Activated naive CD4-positive, alpha-beta T cell treated with anti-CD3 and anti-CD28 coated beads for 36 hours (primary cell): Measurements from ENCODE around the gene NOVA2. TPM values are rescaled to one million over a fixed set of nuclear protein-coding genes. Genes with fewer than 3 reads are reported as not detected.

Experiments used
- CTCF ChIA-PET: fragments of 350-600 bp; sonication (Branson Sonifier 250); formaldehyde crosslinking; loops from one replicate; lab custom pipeline; 2021; ENCODE audit warnings: antibody characterized with exemption; lab: Charles Lee
- DNase-seq: peaks from one replicate; pipeline ENCODE4 v3.0.0-alpha.2; 2020
- H3K27ac Mint-ChIP-seq: one replicate; pipeline ENCODE4 v1.8.0; 2021; ENCODE audit warnings: mild to moderate bottlenecking, mixed read lengths
- H3K27me3 Mint-ChIP-seq: one replicate; pipeline ENCODE4 v1.8.0; 2021; ENCODE audit warnings: low read depth, mixed read lengths
- H3K36me3 Mint-ChIP-seq: one replicate; pipeline ENCODE4 v1.8.0; 2021; ENCODE audit warnings: low read depth, mixed read lengths
- H3K4me1 Mint-ChIP-seq: one replicate; pipeline ENCODE4 v1.8.0; 2021; ENCODE audit warnings: low read depth, mixed read lengths
- H3K4me3 Mint-ChIP-seq: one replicate; pipeline ENCODE4 v1.8.0; 2021; ENCODE audit warnings: mild to moderate bottlenecking, moderate library complexity, mixed read lengths
- H3K9me3 Mint-ChIP-seq: one replicate; pipeline ENCODE4 v1.8.0; 2021; ENCODE audit warnings: mixed read lengths
- intact Hi-C: fragments of 100-400 bp; cut with micrococcal nuclease; formaldehyde crosslinking; loops from one replicate; pipeline ENCODE4 v1.15.1; 2023
- total RNA-seq, 2 experiments: library from RNA; stranded (reverse); gene quantifications; one replicate each; pipeline ENCODE4 v1.2.3, GENCODE V29; 2021

The NOVA2 gene
- total RNA-seq, 2 experiments from 2014 or later = not detected

DNA sequence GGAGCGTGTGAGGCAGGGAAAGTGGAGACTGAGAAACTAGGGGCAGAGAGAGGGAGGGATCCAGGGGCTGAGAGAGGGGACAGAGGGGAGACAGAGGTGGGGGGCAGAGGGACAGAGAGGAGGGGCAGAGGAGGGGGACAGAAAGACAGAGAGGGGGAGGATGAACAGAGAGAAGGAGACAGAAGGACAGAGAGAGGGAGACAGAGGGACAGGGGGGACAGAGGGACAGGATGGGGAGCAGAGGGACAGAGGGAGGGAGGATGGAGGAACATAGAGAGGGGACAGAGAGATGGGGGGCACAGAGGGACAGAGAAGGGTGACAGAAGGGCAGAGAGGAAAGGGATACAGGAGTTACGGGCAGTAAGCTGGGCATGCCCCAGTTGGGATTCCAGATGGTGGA, 44.4 kb downstream of the NOVA2 start:
- Mint-ChIP-seq H3K27me3 (peaks cover 6% of the 10 kb centered on the region), H3K36me3 (no peaks in the 10 kb centered on the region), H3K4me3 (peak overlapping the region; percentile 23), H3K27ac (no peak overlapping the region), H3K9me3 (no peaks in the 10 kb centered on the region), H3K4me1 (peaks cover 7% of the 10 kb centered on the region)
- no peak for DNase-seq
- intact Hi-C loops = loop anchor here (5.0 kb wide), 1 partner anchor 883 kb away; no protein-coding TSS in a partner anchor
- CTCF ChIA-PET = interaction anchor here (0.7 kb wide), 1 partner anchor 19 kb away, joined by 3 read pairs; no protein-coding TSS in a partner anchor

DNA sequence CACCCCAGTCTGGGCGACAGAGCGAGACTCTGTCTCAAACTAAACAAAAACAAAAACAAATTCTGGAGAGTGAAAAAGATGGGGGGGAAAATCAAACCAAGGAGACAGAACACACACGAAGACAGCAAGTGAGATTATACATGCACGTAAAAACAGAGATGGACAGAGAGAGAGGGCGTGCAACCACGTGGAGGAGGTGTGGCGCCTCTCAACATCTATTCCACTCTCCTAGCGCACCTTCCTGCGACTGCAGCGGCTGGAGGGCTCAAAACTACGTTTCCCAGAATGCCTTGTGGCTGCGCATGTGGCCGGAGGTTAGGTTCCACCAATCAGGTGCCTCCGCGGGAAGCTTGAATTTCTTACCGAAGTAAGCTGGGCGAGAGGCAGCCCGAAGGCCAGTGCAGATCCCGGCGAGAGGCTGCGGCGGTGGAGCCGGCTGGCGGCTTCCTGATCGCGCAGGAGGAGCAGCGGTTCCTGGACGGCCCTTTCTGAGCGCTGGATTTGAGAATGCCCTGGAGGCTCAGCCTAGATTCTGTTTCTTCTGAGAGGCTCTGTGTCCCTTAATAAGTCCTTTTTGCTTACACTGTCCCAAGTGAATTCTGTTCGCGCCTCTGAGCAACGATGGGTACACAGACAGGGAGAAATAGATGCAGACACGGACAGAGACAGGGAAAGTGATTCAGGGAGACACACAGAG, 46.0 kb downstream of the NOVA2 start:
- no peaks in the 10 kb centered on the region for H3K36me3 Mint-ChIP-seq

GRCh38 chr19:45924891-45925447, 48.7 kb downstream of the NOVA2 start:
- CTCF ChIA-PET = interaction anchor here (0.5 to 0.7 kb wide), 2 partner anchors 72 to 88 kb away, joined by 3 read pairs; no protein-coding TSS in a partner anchor
- intact Hi-C loops = loop anchor here (5.0 kb wide), 1 partner anchor 887 kb away; no protein-coding TSS in a partner anchor
- Mint-ChIP-seq H3K9me3 (no peaks in the 10 kb centered on the region), H3K4me3 (no peak overlapping the region), H3K27ac (peak overlapping the region; percentile 56), H3K4me1 (peaks cover 7% of the 10 kb centered on the region), H3K27me3 (peaks cover 2% of the 10 kb centered on the region), H3K36me3 (no peaks in the 10 kb centered on the region)
- no peak for DNase-seq

More for the DNA sequence above, 46.0 kb downstream of the NOVA2 start:
- peak; percentile 96 for DNase-seq
- intact Hi-C loops = loop anchor here (1.0 to 5.0 kb wide), 5 partner anchors 41 to 885 kb away; partner anchors contain the start of genes CCDC61, IRF2BP1 and SYMPK
- Mint-ChIP-seq H3K9me3 (no peaks in the 10 kb centered on the region), H3K27me3 (peaks cover 5% of the 10 kb centered on the region), H3K27ac (no peak overlapping the region), H3K4me3 (peak overlapping the region; percentile 74), H3K4me1 (peaks cover 7% of the 10 kb centered on the region)
- CTCF ChIA-PET = interaction anchor here (1.0 kb wide), 1 partner anchor 69 kb away, joined by 4 read pairs; no protein-coding TSS in a partner anchor

DNA sequence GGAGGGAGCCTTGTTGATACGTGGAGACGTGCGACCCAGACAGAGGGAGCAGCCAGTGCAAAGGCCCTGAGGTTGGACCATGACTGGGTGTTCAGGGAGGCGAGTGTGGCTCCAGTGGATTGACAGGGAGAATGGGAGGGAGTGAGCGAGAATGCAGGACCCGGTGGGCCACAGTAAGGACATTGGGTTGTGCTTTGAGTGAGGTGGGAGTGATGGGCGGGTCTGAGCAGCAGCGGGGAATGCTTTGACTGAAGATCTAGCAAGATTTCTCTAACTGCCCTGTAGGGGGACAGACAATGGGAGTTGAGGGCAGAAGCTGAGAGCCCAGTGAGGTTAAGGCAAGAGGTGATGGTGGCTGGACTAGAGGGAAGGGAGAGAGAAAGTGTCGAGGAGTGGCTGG, 51.4 kb downstream of the NOVA2 start:
- no peak overlapping the region for H3K27ac Mint-ChIP-seq
- CTCF ChIA-PET = no interaction called here
- H3K36me3 Mint-ChIP-seq = no peaks in the 10 kb centered on the region
- peaks cover 4% of the 10 kb centered on the region for H3K27me3 Mint-ChIP-seq
- H3K9me3 Mint-ChIP-seq = no peaks in the 10 kb centered on the region
- intact Hi-C loops = no loop called here
- no peak overlapping the region for H3K4me3 Mint-ChIP-seq
- H3K4me1 Mint-ChIP-seq = peaks cover 2% of the 10 kb centered on the region
- DNase-seq = no peak

DNA sequence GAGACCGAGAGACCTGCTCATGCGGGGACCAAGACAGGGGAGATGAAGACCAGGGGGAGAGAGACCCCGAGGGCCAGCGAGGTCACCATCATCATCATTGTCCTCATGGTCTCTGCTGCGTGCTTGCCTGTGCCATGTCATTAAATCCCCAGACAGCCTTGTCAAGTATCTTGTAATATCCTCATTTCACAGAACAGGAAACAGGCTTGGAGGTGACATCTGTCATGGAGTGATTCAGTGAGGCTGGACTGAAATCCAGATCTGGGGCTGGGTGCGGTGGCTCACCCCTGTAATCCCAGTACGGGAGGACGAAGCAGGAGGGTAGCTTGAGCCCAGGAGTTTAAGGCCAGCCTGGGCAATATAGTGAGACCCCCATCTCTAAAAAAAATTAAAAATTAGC, 53.2 kb downstream of the NOVA2 start:
- H3K27me3 Mint-ChIP-seq = peaks cover 9% of the 10 kb centered on the region
- H3K9me3 Mint-ChIP-seq = no peaks in the 10 kb centered on the region
- CTCF ChIA-PET = no interaction called here
- no peaks in the 10 kb centered on the region for H3K4me1 Mint-ChIP-seq
- H3K4me3 Mint-ChIP-seq = no peak overlapping the region
- no peak overlapping the region for H3K27ac Mint-ChIP-seq
- intact Hi-C loops = no loop called here
- no peaks in the 10 kb centered on the region for H3K36me3 Mint-ChIP-seq
- DNase-seq = no peak

DNA sequence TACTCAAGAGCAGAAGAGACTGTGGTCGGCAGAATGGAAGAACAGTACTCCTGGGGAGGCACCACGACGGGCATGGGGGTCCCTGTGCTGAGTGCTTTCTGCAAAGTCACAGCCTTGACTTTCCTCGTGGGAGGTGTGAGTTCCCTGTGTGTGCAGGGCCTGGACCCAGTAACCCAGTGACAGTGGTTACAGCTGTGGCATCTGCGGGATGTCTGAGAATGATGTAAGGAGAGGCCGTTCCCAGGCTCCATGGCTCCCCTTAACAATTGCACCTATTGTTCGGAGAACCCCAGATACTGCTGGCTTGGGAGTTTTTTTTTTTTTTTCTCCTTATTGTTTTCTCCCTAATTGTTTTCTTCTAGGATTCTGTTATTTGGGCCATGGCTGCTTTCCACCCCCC, 54.0 kb downstream of the NOVA2 start:
- H3K4me3 Mint-ChIP-seq = no peak overlapping the region
- no peak for DNase-seq
- no peak overlapping the region for H3K27ac Mint-ChIP-seq
- H3K9me3 Mint-ChIP-seq = no peaks in the 10 kb centered on the region
- peaks cover 9% of the 10 kb centered on the region for H3K27me3 Mint-ChIP-seq
- CTCF ChIA-PET = interaction anchor here (0.6 kb wide), 1 partner anchor 73 kb away, joined by 4 read pairs; no protein-coding TSS in a partner anchor
- H3K36me3 Mint-ChIP-seq = no peaks in the 10 kb centered on the region
- intact Hi-C loops = no loop called here
- no peaks in the 10 kb centered on the region for H3K4me1 Mint-ChIP-seq

- H3K27ac Mint-ChIP-seq = no peak overlapping the region
- H3K9me3 Mint-ChIP-seq = no peaks in the 10 kb centered on the region
- CTCF ChIA-PET = no interaction called here
- H3K36me3 Mint-ChIP-seq = no peaks in the 10 kb centered on the region
- DNase-seq = no peak
- H3K4me1 Mint-ChIP-seq = no peaks in the 10 kb centered on the region
- peaks cover 9% of the 10 kb centered on the region for H3K27me3 Mint-ChIP-seq
- intact Hi-C loops = no loop called here
- H3K4me3 Mint-ChIP-seq = no peak overlapping the region
Observed at GRCh38 chr19:45918721-45919120, 54.9 kb downstream of the NOVA2 start.

- H3K36me3 Mint-ChIP-seq = no peaks in the 10 kb centered on the region
- no peaks in the 10 kb centered on the region for H3K4me1 Mint-ChIP-seq
- CTCF ChIA-PET = interaction anchor here (0.7 kb wide), 1 partner anchor 101 kb away, joined by 5 read pairs; no protein-coding TSS in a partner anchor
- no peaks in the 10 kb centered on the region for H3K9me3 Mint-ChIP-seq
- DNase-seq = no peak
- H3K4me3 Mint-ChIP-seq = no peak overlapping the region
- intact Hi-C loops = no loop called here
- H3K27me3 Mint-ChIP-seq = peaks cover 14% of the 10 kb centered on the region
- H3K27ac Mint-ChIP-seq = no peak overlapping the region
Observed at GRCh38 chr19:45917421-45918091, 56.1 kb downstream of the NOVA2 start.

DNA sequence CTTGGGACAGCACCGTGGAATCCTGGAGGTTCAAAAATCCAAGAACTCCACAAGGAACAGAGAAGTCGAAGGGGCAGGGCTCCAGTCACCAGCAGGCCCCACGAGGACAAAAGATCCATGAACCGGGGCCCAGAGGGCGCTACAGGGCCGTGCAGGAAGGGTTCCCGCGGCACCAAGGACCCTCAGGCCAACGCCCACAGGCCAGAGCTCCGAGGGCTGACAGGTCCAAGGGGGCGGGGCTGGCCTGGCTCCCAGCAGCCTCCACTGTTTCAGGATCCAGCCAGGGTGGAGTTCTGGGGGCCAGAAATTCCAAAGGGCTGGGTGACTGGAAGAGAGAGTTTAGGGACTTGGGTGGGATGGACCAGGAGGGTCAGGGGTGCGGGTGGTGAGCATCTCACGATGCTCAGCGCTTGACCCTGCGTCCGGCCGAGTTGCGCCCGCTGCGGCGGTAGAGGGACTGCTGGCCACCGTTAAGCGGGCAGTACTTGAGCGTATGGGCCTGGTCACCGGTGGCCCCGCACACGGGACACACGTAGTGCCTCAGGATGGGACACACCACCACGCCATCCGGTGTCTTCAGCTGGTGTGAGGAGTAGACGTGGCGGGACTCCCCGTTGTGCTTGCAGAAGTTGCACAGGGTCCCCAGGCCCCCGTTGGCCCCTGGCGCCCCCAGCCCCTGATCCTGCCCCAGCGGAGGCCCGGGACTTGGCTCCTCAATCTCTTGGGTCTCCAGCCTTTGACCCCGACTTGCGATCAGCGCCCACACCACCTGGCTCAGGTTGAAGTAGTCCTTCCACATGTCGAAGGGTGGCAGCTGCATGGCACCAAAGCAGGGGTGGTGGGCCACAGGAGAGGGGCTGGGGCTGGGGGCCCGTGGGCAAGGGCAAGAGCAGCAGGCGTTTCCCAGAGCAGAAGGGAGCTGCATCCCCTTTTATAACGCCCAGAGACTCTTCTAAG, 59.5 kb downstream of the NOVA2 start, which contains the start of gene NANOS2:
Gene NANOS2 (minus strand): TSS at position 905 of the 957 bp plus-strand sequence. CDS start 85 bp downstream, at position 820.
- CTCF ChIA-PET = no interaction called here
- DNase-seq = no peak
- Mint-ChIP-seq H3K4me1 (no peaks in the 10 kb centered on the region), H3K27ac (no peak within 1 kb of the TSS), H3K4me3 (no peak within 1 kb of the TSS), H3K27me3 (peaks cover 15% of the 10 kb centered on the region), H3K9me3 (no peaks in the 10 kb centered on the region), H3K36me3 (no peaks in the 10 kb centered on the region)
- intact Hi-C loops = no loop called here

DNA sequence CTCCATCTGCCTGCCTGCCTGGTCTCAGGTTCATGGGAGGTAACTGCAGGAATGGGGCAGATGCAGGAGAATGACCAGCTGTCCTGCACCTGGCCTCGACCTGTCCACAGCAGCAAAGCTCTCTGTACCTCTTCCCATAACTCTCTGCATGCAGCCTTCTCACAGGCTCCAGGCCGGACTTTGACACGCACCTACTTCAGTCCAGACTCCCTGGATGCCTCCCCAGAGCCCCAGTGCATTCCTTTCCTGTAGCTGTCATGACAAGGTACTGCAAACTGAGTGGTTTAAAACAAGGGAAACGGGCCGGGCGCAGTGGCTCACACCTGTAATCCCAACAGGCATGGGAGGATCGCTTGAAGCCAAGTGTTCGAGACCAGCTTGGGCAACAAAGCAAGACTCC, 62.4 kb downstream of the NOVA2 start:
- CTCF ChIA-PET = no interaction called here
- intact Hi-C loops = no loop called here
- no peaks in the 10 kb centered on the region for H3K36me3 Mint-ChIP-seq
- no peak overlapping the region for H3K27ac Mint-ChIP-seq
- no peaks in the 10 kb centered on the region for H3K4me1 Mint-ChIP-seq
- peaks cover 12% of the 10 kb centered on the region for H3K27me3 Mint-ChIP-seq
- H3K9me3 Mint-ChIP-seq = no peaks in the 10 kb centered on the region
- no peak for DNase-seq
- no peak overlapping the region for H3K4me3 Mint-ChIP-seq

DNA sequence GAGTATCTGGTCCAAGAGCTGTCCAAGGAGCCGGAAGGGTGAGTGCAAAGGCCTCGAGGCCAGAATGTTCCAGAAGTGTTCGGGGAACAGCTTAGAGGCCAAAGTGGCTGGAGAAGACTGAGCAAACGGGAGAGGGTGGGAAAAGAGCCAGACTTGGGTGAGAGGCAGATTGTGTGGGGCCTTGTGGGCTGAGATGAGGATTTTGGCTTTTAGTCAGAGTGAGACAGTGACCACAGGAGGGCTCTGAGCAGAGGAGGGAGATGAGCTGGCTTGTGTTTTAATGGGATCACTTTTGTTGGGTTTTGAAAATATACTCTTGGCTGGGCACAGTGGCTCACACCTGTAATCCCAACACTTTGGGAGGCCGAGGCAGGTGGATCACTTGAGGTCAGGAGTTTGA, 64.7 kb downstream of the NOVA2 start:
- no peaks in the 10 kb centered on the region for H3K4me1 Mint-ChIP-seq
- H3K9me3 Mint-ChIP-seq = no peaks in the 10 kb centered on the region
- CTCF ChIA-PET = no interaction called here
- intact Hi-C loops = no loop called here
- no peak overlapping the region for H3K4me3 Mint-ChIP-seq
- peaks cover 11% of the 10 kb centered on the region for H3K27me3 Mint-ChIP-seq
- no peaks in the 10 kb centered on the region for H3K36me3 Mint-ChIP-seq
- no peak overlapping the region for H3K27ac Mint-ChIP-seq
- DNase-seq = no peak
